Left ventricle myocardium inferior (tissue), 1 donor: ENCODE results near the gene PCCA. TPM values are rescaled to one million over a fixed set of nuclear protein-coding genes. Genes with fewer than 3 reads are reported as not detected.
"Not testable (repeated sequence)": the region's sequence is repeated elsewhere in the genome, so short reads cannot be mapped to it uniquely, and the experiment has no call there.

Experiments
- DNase-seq: peaks from one replicate; pipeline ENCODE4 v3.0.0-alpha.2; 2020
- H3K27ac ChIP-seq: fragments of 200-600 bp; replicated peaks from 2 replicates; pipeline ENCODE4 v1.8.0; 2021
- H3K27me3 ChIP-seq: fragments of 200-600 bp; 2 replicates; pipeline ENCODE4 v1.8.0; 2021; ENCODE audit warnings: low read depth
- H3K36me3 ChIP-seq: fragments of 200-600 bp; 2 replicates; pipeline ENCODE4 v1.8.0; 2021
- H3K4me1 ChIP-seq: fragments of 200-600 bp; 2 replicates; pipeline ENCODE4 v1.8.0; 2021
- H3K4me3 ChIP-seq: fragments of 200-600 bp; 2 replicates; pipeline ENCODE4 v1.8.0; 2021; ENCODE audit warnings: mild to moderate bottlenecking, moderate library complexity
- H3K9me3 ChIP-seq: fragments of 200-600 bp; replicated peaks from 2 replicates; pipeline ENCODE4 v1.8.0; 2021
- intact Hi-C: fragments of 100-400 bp; cut with micrococcal nuclease; formaldehyde crosslinking; loops from one replicate; pipeline ENCODE4 v1.11.0; 2022
- total RNA-seq: library from RNA; stranded (reverse); fragmentation: NEBNext Ultra II Directional; extraction: Animal tissue kit (Norgen Biotek cat#: 25700); gene quantifications from one replicate; pipeline ENCODE4 v1.2.1, GENCODE V29; 2021
- TF ChIP-seq, protein P1 (sequence below): fragments of 200-600 bp; IDR thresholded peaks from 2 replicates; pipeline ENCODE4 v1.8.0; 2021; ENCODE audit warnings: antibody characterized with exemption, mild to moderate bottlenecking, borderline replicate concordance
- donor health status: DM: no; HTN: yes; CAD: no; lungs with severe emphysema.

PCCA gene
- total RNA-seq, 1 donor from 2014 or later, result 65.4 TPM

GRCh38 chr13:100520936-100521850 lies 432.3 kb downstream of the PCCA start:
- DNase-seq, result no peak
- intact Hi-C loops, result no loop called here
- no peaks in the 10 kb centered on the region for H3K4me1 ChIP-seq
- no peak overlapping the region for H3K27ac ChIP-seq
- TF ChIP-seq, protein P1, sequence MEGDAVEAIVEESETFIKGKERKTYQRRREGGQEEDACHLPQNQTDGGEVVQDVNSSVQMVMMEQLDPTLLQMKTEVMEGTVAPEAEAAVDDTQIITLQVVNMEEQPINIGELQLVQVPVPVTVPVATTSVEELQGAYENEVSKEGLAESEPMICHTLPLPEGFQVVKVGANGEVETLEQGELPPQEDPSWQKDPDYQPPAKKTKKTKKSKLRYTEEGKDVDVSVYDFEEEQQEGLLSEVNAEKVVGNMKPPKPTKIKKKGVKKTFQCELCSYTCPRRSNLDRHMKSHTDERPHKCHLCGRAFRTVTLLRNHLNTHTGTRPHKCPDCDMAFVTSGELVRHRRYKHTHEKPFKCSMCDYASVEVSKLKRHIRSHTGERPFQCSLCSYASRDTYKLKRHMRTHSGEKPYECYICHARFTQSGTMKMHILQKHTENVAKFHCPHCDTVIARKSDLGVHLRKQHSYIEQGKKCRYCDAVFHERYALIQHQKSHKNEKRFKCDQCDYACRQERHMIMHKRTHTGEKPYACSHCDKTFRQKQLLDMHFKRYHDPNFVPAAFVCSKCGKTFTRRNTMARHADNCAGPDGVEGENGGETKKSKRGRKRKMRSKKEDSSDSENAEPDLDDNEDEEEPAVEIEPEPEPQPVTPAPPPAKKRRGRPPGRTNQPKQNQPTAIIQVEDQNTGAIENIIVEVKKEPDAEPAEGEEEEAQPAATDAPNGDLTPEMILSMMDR, result no peak
- no peaks in the 10 kb centered on the region for H3K36me3 ChIP-seq
- H3K27me3 ChIP-seq, result no peaks in the 10 kb centered on the region
- H3K9me3 ChIP-seq, result no peaks in the 10 kb centered on the region
- H3K4me3 ChIP-seq, result no peak overlapping the region

DNA sequence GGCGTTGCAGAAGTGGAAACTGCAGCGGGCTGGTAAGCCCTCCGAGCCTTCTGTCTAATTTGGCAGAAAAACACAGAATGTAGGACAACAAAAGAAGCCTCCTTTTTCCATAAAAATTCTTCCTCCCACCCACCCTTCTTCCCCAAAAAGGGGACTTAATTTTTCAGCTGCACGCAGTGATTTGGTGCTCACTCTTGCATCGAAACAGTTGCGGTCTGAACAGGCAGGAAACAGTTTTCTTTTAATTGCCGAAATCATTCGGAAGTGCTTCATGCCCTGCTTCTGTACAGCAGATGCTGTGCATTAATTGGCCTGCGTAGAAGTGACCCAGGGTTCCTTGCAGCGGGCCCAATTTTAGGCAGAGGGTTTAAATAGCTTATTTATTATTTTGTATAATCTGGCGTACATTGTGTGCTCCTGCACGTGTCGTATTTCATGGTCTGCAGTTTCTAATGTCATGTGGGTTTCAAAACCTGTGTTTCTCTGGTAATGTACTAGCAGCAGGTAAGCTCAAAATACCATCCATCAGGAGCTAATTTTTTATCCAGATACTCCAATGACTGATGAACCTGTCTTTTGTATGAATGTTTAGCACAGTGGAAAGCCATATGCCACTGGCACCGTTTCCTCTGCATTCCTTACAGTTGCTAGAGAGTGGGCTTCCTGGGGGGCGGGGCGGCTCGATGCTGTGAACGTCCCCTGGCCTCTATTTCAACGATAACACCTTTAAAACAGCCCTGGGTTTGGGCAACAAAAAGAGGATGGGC lies 433.1 kb downstream of the PCCA start:
- Histone ChIP-seq H3K4me1 (no peaks in the 10 kb centered on the region), H3K27me3 (no peaks in the 10 kb centered on the region), H3K36me3 (no peaks in the 10 kb centered on the region), H3K4me3 (no peak overlapping the region), H3K9me3 (no peaks in the 10 kb centered on the region), H3K27ac (no peak overlapping the region)
- TF ChIP-seq, protein P1, result no peak
- intact Hi-C loops, result no loop called here
- DNase-seq, result no peak

DNA sequence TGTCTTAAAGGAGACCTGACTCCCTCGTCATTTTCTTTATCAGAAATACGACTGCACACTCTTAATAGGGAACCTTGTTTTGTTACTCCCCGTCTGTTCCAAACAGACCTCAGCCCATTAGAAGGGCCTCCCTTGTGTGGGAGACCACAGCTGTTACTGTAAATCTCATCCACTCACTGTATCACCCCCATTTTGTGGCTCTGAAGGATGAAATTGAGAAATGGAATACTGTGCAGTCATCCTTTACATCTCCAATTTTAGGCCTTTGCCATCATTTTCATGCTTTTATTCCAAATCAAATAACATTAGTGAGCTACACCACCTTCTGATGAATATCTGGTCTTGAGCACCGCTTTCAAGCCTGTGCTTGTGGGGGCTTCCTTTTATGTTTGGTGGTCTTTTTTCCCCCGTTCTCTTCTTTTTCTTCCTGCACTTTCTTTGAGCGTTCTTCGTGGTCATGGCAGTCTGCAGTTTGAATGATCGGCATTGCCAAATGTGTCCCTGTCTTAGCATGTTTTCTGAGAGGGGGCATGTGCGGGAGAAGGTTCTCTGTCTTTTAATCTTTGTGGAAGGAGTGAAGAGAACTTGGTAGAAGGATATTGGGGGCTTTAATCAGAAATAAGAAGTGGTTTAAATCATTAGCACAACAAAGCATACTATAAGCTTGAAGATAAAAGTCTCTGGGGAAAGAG lies 433.9 kb downstream of the PCCA start:
- H3K4me1 ChIP-seq, result no peaks in the 10 kb centered on the region
- no peak for DNase-seq
- H3K36me3 ChIP-seq, result no peaks in the 10 kb centered on the region
- no peak overlapping the region for H3K4me3 ChIP-seq
- no peak overlapping the region for H3K27ac ChIP-seq
- H3K27me3 ChIP-seq, result no peaks in the 10 kb centered on the region
- intact Hi-C loops, result no loop called here
- TF ChIP-seq, protein P1, result no peak
- H3K9me3 ChIP-seq, result no peaks in the 10 kb centered on the region

DNA sequence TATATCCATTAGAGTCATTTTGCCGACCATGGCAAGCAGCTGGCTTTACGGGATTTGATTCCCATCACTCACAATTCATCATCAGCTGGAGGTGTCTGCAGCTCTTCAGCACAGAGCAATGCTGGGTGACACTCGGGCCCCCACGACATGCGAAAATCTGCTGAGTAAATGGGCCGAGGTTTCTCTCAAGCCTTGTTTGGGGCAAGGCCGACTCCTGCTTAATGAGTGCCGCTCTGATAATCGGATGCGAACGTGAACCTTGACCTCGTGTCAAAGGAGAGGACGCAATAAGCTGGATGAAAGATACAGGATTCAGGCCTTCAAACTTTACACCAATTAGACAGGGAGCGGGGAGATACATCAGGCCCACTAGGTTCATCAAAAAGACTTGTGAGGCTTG lies 434.5 kb downstream of the PCCA start:
- Histone ChIP-seq H3K27me3 (no peaks in the 10 kb centered on the region), H3K36me3 (peaks cover 6% of the 10 kb centered on the region), H3K27ac (no peak overlapping the region), H3K4me3 (no peak overlapping the region), H3K9me3 (no peaks in the 10 kb centered on the region), H3K4me1 (no peaks in the 10 kb centered on the region)
- intact Hi-C loops, result no loop called here
- no peak for DNase-seq
- TF ChIP-seq, protein P1, result no peak

DNA sequence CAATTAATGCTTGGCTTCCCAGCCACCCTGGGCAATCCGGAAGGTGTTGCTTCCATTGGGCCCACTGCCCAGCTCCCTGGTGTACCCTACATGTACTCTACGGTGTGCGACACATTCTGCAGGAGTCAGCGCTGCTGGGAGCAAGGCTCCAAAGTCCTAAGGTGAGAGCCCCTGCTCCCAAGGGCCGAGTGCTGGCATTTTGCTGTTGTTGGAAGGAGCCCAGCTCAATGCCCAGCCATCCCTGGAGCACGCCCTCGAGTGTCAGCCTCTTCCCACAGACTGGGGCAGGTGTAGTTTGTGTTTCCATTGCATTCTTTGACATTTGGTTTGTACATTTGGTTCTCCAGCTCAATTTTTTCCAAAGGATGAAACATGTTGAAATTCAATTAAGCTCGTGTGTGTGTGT lies 435.1 kb downstream of the PCCA start:
- DNase-seq, result no peak
- TF ChIP-seq, protein P1, result no peak
- intact Hi-C loops, result no loop called here
- Histone ChIP-seq H3K36me3 (peaks cover 11% of the 10 kb centered on the region), H3K27ac (no peak overlapping the region), H3K27me3 (no peaks in the 10 kb centered on the region), H3K9me3 (no peaks in the 10 kb centered on the region), H3K4me1 (no peaks in the 10 kb centered on the region), H3K4me3 (no peak overlapping the region)

DNA sequence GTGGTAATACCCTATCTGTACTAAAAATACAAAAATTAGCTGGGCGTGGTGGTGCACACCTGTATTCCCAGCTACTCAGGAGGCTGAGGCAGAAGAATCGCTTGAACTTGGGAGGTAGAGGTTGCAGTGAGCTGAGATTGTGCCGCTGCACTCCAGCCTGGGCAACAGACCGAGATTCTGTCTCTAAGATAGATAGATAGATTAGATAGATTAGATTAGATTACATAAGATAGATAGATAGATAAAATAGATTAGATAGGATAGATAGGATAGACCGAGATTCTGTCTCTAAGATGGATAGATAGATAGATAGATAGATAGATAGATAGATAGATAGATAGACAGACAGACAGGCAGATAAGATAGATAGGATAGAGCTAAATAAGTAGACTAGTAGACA lies 435.8 kb downstream of the PCCA start:
- H3K4me3 ChIP-seq, H3K27ac ChIP-seq, H3K27me3 ChIP-seq, DNase-seq, intact Hi-C loops, H3K9me3 ChIP-seq, H3K4me1 ChIP-seq: not testable (repeated sequence)
- H3K36me3 ChIP-seq, result peaks cover 18% of the 10 kb centered on the region
